HG03135 (cell line): ENCODE results near the gene AK2.
A peak's percentile ranks its signal among the peaks of the same experiment; 100 is the strongest.
"Not testable (repeated sequence)": the region's sequence is repeated elsewhere in the genome, so short reads cannot be mapped to it uniquely, and the experiment has no call there.

Experiments used
- ATAC-seq: cut with Tn5 transposase; IDR thresholded peaks from one replicate; pipeline ENCODE4 v1.9.1; 2021; ENCODE audit warnings: mild to moderate bottlenecking, moderate library complexity; ENCODE audit not compliant: unreplicated experiment

AK2 gene

DNA sequence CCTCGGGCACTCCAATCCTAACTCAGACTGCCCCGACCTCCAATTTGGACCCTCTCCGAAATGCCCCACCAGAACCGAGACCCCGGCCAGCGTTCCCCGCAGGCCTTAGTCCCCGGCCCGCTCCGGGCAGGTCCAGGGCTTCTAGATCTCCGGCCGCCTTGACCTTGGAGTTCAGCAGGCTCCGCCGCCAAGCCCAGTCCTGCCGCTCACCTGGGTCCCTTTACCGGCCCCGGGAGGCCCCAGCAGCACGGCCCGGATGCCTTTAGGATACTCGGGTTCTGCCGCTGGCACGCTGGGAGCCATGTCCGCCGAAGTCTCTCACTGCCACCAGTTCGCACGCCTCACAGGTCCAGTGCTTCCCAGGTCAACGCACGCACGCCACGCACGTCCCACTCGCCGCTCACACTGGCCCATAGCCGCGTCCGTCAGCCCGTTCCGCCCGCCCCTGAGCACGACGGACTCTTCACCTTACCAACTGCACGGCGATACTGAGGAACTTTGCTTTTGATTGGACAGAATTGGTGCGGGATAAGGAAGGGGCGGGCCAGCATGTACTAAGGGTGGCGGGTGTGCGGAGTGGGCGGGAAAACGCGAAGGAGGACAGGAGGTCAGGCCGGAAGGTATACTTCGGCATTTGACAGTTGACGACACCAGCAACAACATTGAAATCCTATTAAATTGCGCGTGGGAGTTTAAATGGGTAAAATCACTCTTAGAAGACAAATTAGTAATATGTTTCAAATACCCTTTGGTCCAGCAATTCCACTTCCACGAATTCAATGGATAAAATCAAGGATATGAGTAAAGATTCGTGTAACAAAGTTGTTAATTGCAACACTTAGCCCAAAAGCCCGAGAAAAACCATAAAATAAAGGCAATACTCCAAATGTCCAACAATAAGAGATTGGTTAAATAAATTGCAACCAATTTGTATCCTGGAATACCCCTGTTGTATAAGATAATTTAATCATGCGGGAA, at the start of gene AK2:
Gene AK2 (minus strand): TSS at position 358 of the 978 bp plus-strand sequence. CDS start 55 bp downstream, at position 303.
- ATAC-seq = peak; percentile 98

DNA sequence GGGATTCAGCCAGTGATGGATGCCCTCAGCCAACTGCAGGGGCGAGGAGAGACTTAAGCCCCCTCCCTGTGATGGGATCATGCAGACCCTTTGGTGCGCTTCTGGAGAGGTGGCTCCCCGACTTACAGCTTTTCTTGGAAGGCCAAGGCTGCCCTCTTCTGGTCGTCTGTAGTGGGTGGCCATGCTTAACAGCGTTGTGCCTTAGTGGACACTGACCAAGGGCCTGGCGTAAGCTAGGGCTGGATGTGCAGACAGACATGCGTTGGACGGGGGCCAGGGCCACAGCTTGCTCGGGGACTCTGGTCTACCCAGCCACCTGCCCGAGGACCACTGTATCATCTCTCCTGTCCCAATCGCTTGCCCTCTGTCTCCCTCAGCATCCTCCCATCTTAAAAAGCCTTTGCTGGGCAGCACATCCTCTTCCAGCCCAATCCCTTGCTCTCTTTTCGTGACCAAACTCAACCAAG, 49.7 kb upstream of the AK2 start:
- no peak for ATAC-seq

DNA sequence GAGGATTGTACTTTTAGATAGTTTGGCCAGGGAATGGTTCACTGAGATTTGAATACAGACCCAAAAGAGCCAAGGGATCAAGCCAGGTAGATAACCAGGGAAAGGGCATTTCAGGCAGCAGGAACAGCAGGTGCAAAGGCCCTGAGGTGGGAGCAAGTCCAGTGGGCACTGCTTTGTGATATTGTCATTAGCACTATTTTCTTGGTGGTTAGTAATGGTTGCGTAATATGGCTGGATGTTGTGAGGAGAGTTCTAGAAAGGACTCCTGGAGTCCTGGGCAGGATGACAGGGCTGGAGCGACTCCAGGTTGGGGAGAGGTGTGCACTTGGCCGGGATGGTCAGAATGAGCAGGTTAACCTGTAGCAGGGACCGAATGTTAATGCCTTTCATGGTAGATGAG, 48.6 kb upstream of the AK2 start:
- ATAC-seq = no peak

DNA sequence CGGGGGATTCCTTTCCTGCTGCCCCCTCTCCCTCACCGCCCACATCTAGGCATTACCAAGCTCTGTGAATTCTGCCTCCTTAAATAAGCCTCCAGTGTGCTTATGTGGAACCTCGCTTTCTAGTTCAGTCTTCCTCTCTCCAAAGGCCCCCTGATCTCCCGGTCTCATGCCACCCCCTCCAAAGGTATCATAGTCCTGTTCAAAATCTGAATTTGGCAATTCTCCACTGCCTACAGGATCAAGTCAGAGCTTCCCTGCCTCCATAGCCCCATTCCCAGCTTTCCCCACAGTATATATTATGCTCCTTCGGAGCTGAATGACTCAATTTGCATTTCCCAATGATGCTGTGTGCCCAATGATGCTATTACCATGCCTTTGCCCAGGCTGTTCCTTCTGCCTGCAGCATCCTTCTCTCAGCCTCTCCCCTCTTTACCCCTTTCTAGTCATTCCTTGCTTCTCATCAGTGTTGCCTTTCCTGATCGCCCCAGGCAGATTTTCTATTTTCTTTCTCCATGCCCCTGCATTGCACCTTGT, 46.0 kb upstream of the AK2 start:
- no peak for ATAC-seq

DNA sequence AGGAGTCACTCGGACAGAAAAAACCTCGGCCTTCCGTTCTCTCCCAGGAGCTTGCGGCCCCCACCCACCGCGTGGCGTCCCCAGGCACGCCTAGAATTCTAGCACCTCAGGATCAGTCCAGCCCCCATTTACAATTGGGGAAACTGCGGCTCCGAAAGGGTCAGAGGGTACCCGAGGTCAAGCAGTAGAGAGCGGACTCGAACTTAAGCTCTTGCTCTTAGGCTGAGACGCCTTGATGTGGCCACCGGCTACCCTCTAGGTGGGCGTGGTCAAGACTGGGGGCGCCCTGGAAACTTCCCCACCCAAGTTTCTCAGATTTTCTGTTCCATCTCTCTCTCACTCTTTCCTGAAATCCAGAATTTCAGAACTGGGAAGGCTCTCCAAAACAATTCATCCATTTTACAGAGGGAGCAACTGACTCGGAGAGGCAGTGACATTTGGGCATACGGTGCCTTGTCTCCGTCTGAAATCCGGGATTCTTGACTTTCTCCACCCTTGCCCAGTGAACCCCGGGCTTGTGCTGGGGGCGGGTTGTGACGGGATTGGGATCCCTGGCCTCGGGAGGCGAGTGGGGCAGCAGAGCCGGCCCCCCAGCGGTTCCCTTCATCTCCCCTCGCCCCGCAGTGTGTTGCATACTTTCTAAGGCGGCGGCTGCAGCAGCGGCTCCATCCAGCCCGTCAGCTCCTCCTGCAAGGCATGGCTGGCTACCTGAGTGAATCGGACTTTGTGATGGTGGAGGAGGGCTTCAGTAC, 45.0 kb upstream of the AK2 start:
- ATAC-seq = no peak

DNA sequence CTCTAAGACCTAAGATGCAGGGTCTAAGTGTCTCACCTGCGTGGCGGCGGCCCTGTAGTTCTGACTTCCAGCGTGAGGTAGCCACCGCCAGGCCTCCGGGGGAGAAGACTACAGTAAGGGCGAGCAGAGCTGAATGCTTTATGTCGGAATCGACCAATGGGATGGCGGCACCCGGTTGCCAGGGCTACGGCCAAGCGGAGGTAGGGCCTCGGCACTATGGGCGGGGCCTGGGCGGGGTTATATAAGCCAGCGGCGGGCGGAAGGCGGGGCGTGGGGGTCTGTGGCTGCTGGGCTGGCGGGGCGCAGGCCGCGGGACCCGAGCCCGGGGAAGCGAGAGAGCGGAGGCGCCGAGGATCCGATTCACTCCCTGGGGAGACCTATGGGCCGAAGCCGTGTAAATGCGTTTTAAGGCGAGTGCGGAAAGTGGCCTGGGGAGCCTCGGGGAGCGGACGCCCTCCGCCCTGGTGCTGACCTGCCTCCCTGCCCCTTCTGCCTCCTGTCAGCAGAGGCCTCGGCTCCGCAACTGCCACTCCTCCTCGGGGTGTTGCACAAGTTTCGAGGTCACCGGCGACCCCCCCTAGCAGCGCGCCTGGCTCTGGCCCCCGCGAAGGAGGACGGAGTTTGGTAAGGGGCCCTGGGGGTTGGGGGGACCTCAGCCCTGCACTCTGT, 44.3 kb upstream of the AK2 start, which contains the start of gene AZIN2:
Gene AZIN2 (plus strand): TSS at position 269 of the 669 bp plus-strand sequence. CDS start 1,097 bp downstream, outside the sequence.
- ATAC-seq = peak; percentile 96

DNA sequence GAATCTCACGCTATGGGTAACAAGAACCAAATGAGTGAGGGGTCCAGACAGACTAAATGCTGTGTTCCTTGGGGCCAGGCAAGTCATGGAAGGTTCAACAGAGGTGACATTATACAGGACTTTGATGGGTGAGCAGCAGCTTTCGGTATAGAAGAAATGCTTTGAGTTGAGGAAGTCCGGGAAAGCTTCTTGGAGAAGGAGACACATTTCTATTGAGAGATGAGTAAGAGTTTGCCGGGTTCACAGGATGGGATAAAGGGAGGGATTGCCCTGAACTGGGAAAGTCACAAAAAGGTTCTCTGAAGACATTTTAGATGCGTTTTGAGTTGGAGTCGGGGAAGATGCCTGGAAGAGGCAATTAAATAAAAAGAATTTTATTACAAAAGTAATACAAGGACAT, 43.7 kb upstream of the AK2 start:
- no peak for ATAC-seq

DNA sequence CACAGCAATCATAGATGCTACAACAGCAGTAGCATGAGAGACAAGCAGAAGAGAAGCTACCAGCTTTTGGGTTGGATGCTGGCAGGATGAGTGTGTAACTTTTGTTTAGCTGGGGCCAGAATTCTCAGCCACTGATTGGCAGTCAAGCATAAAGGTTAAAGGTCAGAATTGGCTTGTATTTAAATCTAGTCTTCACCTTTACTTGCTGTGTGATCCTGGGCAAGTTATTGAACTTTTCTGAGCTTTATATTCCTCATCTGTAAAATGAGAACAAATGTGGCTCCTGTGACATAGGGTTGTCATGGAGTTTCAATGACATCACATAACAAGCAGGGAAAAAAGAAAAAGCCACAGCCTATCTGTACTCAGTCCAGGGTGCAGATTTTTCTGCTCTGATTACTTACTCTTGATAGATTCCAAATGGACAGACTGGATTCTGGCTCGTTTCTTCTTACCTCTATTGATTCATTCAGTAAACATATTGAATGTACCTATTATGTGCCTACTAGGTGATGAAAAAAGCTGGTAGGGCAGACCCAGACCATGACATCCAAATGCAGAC, 41.4 kb upstream of the AK2 start:
- ATAC-seq = no peak

DNA sequence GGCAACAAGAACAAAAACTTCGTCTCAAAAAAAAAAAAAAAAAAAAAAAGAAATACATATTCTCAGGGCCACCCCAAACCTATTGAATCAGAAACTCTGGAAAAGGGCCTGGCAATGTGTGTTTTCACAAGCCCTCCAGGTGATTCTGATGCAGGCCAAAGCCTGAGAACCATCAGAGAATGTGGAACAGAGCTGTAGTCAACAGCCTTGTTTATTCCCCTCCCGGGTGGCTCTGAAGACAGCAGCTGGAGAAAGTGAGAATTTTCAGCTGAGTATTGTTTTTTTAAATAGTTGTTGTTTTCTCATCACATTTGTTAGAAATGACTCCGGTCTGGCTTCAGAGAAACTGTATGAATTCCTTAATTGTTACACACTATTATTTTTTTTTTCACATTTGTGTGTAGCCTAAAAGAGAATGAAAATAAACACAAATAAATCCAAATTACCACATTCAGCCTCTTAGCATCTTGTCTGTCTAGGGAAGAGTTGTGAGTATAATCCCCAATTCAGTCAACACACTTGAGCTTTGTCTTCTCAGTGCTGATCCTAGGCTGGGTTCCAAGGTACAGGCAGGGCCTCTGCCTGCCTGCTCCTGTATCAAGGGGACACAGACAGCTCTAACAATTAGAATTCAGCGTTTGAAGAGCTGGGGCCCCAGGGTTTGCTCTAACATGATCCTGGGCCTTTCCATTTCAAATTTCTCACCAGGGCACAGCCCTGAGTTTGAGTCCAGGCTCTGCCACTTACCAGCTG, 37.7 kb upstream of the AK2 start:
- no peak for ATAC-seq

DNA sequence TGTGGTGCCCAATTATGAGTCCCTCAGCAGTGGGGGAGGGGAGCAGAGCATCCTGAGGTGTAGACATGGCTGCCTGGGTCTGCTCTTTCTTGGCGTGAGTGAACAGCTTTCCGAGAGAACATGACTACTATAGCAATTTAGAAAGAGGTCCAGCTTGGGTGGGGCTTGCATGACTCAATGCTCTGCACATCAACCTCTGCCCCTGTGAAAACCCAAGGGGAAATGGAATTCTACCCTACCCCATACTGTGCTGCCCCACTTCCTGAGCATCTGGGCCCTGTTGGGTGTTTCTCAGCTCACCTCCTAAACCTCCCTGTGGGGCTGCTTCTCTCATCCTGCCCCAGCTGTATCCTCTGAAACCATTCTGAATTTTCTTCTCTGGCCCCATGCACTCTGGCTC, 36.0 kb upstream of the AK2 start:
- no peak for ATAC-seq

DNA sequence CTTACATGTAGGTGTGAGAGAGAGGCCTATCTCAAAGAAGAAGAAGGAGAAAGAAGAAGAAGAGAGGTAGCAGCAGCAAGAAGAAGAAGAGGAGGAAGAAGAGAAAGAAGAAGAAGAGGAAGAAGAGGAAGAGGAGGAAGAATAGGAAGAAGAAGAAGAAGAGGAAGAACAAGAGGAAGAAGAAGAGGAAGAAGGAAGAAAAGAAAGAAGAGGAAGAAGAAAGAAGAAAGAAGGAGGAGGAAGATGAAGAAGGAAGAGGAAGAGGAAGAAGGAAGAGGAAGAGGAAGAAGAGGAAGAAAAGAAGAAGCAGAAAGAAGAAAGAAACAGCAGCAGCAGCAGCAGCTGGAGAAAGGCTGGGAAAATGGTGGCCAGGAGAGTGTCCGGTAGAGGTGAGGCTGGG, 33.9 kb upstream of the AK2 start:
- ATAC-seq = no peak

DNA sequence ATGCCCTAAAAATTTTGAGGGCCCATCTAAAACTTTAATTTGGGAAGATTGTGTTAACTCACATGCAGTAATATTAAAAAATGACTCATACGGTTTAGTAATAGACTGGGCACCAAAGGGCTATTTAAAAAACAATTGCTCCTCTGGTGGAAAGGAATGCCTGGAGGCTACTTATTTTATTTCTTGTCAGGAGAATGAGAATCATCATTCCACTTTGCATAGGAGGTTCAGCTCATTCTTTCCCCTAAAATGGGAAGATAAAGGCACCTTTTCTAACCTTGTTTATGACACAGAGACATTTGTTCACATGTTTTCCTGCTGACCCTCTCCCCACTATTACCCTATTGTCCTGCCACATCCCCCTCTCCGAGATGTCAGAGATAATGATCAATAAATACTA, 31.4 kb upstream of the AK2 start:
- ATAC-seq = not testable (repeated sequence)

DNA sequence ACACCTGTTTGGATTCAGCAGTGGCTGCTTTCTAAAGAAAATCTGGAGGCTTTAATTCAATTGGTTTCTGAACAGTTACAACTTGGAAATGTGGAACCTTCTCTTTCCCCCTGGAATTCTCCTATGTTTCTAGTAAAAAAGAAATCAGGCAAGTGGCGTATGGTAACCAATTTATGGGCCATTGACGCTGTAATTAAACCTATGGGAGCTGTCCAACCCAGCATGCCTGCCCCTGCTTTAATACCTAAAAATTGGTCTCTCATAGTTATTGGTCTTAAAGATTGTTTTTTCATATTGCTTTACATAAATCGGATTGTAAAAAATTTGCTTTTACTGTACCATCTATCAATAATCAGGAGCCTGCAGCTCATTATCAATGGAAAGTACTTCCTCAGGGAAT, 29.8 kb upstream of the AK2 start:
- not testable (repeated sequence) for ATAC-seq

DNA sequence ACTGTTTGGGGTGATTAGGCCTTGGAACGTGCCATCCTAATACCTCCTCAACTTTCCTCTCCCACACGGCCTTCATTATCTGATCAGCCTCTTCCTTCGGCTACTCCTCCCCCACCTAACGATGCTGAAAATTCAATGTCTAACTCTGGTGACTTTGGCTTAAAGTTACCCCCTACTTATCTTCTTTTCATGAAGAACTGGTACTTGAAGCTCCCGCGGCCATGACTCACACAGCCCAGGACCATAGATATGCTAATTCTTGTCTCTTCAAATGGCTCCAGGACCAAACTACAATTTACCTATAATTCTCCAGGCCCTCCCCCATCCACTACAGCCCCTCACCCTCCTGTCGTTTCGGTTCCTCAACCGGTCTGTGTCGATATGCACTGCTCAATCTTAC, 28.6 kb upstream of the AK2 start:
- no peak for ATAC-seq

DNA sequence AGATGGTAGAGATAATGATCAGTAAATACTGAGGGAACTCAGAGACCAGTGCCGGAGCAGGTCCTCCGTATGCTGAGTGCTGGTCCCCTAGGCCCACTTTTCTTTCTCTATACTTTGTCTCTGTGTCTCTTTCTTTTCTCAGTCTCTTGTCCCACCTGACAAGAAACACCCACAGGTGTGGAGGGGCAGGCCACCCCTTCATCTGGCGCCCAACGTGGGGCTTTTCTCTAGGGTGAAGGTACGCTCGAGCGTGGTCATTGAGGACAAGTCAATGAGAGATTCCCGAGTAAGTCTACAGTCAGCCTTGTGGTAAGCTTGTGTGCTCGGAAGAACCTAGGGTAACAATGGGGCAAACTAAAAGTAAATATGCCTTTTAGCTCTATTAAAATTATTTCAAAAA, 27.6 kb upstream of the AK2 start:
- ATAC-seq = not testable (repeated sequence)

DNA sequence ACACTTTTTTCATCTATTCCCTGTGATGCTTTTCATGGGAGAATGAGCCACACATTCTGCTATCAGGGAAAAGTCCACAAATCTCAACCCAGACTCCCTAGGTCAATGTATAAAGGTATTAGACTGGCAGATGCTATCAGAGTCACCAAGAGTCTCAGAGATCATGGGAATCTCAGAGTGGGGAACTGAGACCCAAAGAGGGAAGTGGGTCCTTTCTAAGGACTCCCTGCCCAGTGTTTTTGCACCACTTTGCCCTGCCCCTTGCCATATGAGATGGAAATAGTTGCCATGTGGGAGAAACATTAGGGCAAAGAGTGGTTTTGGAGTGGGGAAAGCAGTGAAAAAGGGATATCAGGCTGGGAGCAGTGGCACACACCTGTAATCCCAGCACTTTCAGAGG, 25.2 kb upstream of the AK2 start:
- no peak for ATAC-seq

DNA sequence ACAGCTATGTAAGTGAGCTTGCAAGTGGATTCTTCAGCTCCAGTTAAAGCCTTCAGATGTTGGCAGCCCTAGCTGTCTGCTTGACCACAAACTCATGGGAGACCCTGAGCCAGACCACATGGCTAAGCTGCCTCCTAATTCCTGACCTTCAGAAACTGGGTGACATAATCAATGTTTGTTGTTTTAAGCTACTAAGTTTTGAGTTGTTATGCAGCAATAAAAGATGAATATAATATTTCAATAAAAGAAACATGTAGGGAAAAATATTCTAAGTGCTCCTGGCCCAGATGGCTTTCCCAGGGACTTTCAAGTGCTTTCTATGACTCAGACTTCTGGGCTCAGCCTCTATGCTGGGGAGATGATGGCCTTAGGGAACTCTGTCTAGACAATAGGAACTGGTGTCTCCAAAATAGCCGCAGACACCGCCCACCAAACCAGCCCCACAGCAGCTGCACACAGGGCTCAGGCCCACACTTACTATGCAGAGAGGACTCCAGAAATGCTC, 23.9 kb upstream of the AK2 start:
- ATAC-seq = no peak

DNA sequence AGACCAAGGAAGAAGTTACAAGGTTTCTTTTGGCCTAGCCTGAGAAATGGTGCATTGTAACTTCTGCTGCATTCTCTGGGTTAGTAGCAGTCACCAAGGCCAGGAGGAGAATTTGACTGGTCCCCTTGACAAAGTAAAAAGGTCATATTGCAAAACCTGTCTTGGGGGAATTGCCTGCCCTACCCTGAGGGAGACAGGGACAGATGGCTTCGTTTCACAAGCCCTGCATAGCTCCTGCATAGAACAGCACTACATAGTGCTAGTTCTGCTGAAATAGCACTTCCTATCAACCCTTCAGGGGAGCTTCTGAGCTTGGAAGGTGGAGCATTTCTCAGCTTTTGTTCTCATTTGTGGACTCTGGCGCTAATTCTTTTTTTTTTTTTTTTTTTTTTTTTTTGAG, 20.4 kb upstream of the AK2 start:
- ATAC-seq = no peak

DNA sequence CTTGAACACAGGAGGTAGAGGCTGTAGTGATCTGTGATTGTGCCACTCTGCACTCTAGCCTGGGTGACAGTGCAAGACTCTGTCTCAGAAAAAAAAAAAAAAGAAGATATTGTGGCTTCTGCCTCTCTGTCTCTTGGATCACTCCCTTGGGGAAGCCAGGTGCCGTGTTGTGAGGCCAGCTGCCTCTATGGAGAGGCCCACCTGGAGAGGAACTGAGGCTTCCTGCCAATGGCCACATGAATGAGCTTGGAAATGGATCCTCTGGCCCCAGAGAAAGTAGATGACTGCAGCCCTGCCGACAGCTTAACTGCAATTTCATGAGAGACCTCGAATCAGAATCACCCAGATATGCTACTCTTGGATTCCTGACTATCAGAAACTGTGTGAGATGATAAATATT, 19.7 kb upstream of the AK2 start:
- no peak for ATAC-seq
